GM18502 (cell line): ENCODE results near the gene ABR.

Experiments
- ATAC-seq: cut with Tn5 transposase; IDR thresholded peaks from one replicate; pipeline ENCODE4 v1.9.1; 2021; ENCODE audit warnings: mild to moderate bottlenecking; ENCODE audit not compliant: unreplicated experiment, poor library complexity

The ABR gene

GRCh38 chr17:1021147-1021546 lies 158.6 kb downstream of the ABR start:
- no peak for ATAC-seq

GRCh38 chr17:1019451-1019850 lies 160.3 kb downstream of the ABR start:
- ATAC-seq: no peak

GRCh38 chr17:1018547-1018946 lies 161.2 kb downstream of the ABR start:
- no peak for ATAC-seq

GRCh38 chr17:1013729-1014090 lies 166.1 kb downstream of the ABR start:
- ATAC-seq: no peak

- ATAC-seq: no peak
Observed at GRCh38 chr17:1012823-1013728, 166.7 kb downstream of the ABR start.

- no peak for ATAC-seq
Observed at GRCh38 chr17:1011760-1012735, 167.7 kb downstream of the ABR start.

- no peak for ATAC-seq
Observed at GRCh38 chr17:1011138-1011537, 168.6 kb downstream of the ABR start.

- ATAC-seq: no peak
Observed at GRCh38 chr17:1010586-1010985, 169.2 kb downstream of the ABR start.

GRCh38 chr17:1010086-1010450 lies 169.7 kb downstream of the ABR start:
- no peak for ATAC-seq

GRCh38 chr17:1009229-1010085 lies 170.3 kb downstream of the ABR start:
- ATAC-seq: no peak

GRCh38 chr17:1008008-1008761 lies 171.6 kb downstream of the ABR start:
- ATAC-seq: no peak

GRCh38 chr17:1007310-1008007 lies 172.3 kb downstream of the ABR start:
- ATAC-seq: no peak

GRCh38 chr17:1006054-1006453 lies 173.7 kb downstream of the ABR start:
- ATAC-seq: no peak

GRCh38 chr17:1005361-1005946 lies 174.3 kb downstream of the ABR start:
- ATAC-seq: no peak

GRCh38 chr17:1004769-1005295 lies 174.9 kb downstream of the ABR start:
- no peak for ATAC-seq

- no peak for ATAC-seq
Observed at GRCh38 chr17:1003972-1004768, 175.6 kb downstream of the ABR start.

GRCh38 chr17:1003633-1003971 lies 176.2 kb downstream of the ABR start:
- ATAC-seq: no peak
